HG02678 (cell line): ENCODE measurements around the gene SCUBE1.

Experiments used
- ATAC-seq: cut with Tn5 transposase; IDR thresholded peaks from one replicate; pipeline ENCODE4 v1.9.1; 2021; ENCODE audit warnings: mild to moderate bottlenecking, moderate library complexity; ENCODE audit not compliant: unreplicated experiment

The SCUBE1 gene

DNA sequence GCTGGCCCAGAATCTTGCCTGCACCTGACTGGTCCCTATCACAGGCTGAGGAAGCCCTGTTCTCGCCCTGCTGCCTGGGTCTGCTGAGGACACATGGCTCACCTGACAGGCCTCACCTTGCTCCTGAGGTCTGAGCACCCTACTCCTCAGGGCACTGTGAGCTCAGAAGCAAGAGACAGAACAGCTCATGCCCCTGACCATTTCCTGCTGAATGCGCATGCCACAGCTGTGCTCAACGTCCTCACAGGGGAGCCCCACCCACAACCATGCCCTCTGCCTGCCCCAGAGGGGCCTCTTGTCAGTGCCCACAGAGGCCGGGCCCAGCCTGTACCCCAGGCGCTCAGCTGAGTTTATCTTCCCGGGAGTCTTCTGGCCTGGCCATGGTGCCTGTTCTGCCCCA lies 194.6 kb downstream of the SCUBE1 start:
- no peak for ATAC-seq

DNA sequence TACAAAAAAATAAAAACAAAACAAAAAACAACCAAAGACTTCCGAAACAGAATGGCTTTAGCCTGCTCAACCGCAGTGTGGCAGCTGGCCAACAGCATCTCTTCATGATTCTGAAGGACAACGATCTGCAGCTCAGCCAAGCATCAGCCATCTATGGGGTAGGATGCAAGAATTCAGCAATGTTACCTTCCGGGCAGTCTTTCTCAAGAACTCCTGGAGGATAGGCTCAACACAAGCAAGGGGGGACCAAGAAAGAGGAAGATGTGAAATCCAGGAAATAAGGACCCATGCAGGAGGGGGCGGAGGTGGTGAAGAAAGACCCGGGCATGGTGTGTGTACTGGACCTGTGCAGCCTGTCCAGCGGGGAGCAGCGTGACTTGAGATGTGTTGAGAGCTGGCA lies 195.4 kb downstream of the SCUBE1 start:
- no peak for ATAC-seq
